Ovary (tissue), 3 donors: ENCODE data around the gene ARHGEF4.

ENCODE experiments used
- CTCF ChIP-seq, 3 donors: fragments of 450-650 bp in 2 of 3; fragments of 200-600 bp in 1 of 3; IDR thresholded peaks; one replicate each; pipeline versions ENCODE4 v1.5.1 to v1.8.0; 2016 to 2022; ENCODE audit warnings: antibody characterized with exemption in 3 of 3, mild to moderate bottlenecking in 1 of 3
- EP300 ChIP-seq: sonication (generic); formaldehyde crosslinking; IDR thresholded peaks from one replicate; pipeline ENCODE4 v1.6.1; 2017; ENCODE audit warnings: antibody characterized with exemption
- POLR2A ChIP-seq: fragments of 450-650 bp; IDR thresholded peaks from one replicate; pipeline ENCODE4 v1.6.1; 2017; ENCODE audit warnings: antibody characterized with exemption, mild to moderate bottlenecking, moderate library complexity
- donor health status: DM: no; HTN: no; CAD: no.

GRCh38 chr2:131040661-131041401 is 204.1 kb downstream of the ARHGEF4 start:
- TF ChIP-seq EP300 (no peak), CTCF (IDR thresholded peaks at IDR 0.05) (no peak), POLR2A (no peak)
